ENCODE results near the gene WEE2.

- TF ChIP-seq EZH2 (IDR thresholded peaks at IDR 0.05; ENCODE audit: borderline replicate concordance, insufficient read depth, low read length, poor library complexity, severe bottlenecking) (no peak), CTCF (IDR thresholded peaks at IDR 0.05; ENCODE audit: poor library complexity, severe bottlenecking) (no peak), TAF1 (IDR thresholded peaks at IDR 0.05; ENCODE audit: low read depth) (no peak), REST (IDR thresholded peaks at IDR 0.05; ENCODE audit: borderline replicate concordance) (no peak), MXI1 (conservative IDR thresholded peaks at IDR 0.05; ENCODE audit: poor library complexity, severe bottlenecking) (no peak), RAD21 (conservative IDR thresholded peaks at IDR 0.05) (no peak), EP300 (conservative IDR thresholded peaks at IDR 0.05; ENCODE audit: poor library complexity, severe bottlenecking) (no peak)
Measured at GRCh38 chr7:141665208-141666035, 42.7 kb upstream of the WEE2 start.
